Body of pancreas (tissue), 4 donors: ENCODE measurements around the gene GRIP2.

ENCODE experiments used
- POLR2A ChIP-seq, 3 donors: fragments of 450-650 bp; IDR thresholded peaks; one replicate each; pipeline ENCODE4 v1.6.1; 2016; ENCODE audit warnings: antibody characterized with exemption in 3 of 3, mild to moderate bottlenecking in 2 of 3
- TF ChIP-seq, protein P1 (sequence below), 7 experiments: fragments of 450-650 bp in 4 of 7; fragments of 200-600 bp in 3 of 7; sonication (generic) in 3 of 7; IDR thresholded peaks; one replicate each; pipeline ENCODE4 v1.5.1; 2016 to 2019; ENCODE audit warnings: antibody characterized with exemption in 7 of 7

DNA sequence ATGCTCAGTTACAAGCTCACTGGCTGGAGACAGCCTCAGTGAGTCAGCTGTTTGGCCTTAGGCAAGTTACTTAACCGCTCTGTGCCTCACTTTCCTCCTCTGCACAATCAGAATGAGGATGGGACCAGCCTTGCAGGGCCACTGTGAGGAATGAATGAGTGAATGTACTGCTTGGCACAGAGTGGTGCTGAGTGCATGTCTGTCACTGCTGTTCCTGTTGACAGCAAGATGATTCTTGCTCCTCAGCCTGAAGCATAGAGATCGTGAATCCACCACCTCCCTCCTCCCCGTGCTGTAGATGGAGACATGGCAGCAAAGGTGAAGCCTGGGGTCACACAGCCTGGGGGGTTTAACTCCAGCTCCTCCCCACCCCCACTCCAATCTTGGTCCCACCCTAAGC lies 14.6 kb upstream of the GRIP2 start:
- TF ChIP-seq, protein P1, sequence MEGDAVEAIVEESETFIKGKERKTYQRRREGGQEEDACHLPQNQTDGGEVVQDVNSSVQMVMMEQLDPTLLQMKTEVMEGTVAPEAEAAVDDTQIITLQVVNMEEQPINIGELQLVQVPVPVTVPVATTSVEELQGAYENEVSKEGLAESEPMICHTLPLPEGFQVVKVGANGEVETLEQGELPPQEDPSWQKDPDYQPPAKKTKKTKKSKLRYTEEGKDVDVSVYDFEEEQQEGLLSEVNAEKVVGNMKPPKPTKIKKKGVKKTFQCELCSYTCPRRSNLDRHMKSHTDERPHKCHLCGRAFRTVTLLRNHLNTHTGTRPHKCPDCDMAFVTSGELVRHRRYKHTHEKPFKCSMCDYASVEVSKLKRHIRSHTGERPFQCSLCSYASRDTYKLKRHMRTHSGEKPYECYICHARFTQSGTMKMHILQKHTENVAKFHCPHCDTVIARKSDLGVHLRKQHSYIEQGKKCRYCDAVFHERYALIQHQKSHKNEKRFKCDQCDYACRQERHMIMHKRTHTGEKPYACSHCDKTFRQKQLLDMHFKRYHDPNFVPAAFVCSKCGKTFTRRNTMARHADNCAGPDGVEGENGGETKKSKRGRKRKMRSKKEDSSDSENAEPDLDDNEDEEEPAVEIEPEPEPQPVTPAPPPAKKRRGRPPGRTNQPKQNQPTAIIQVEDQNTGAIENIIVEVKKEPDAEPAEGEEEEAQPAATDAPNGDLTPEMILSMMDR (IDR thresholded peaks at IDR 0.05), result no peak
- TF ChIP-seq POLR2A (IDR thresholded peaks at IDR 0.05), result no peak
